OCI-M2 (cell line): ENCODE data around the gene TMEFF1.
"Not testable (repeated sequence)": the region's sequence is repeated elsewhere in the genome, so short reads cannot be mapped to it uniquely, and the experiment has no call there.

Experiments used
- DNase-seq: peaks from one replicate; lab custom pipeline; 2025; ENCODE audit not compliant: unreplicated experiment; lab: John Stamatoyannopoulos, UW

Gene TMEFF1

GRCh38 chr9:100489836-100490235 lies 16.9 kb downstream of the TMEFF1 start:
- no peak for DNase-seq

DNA sequence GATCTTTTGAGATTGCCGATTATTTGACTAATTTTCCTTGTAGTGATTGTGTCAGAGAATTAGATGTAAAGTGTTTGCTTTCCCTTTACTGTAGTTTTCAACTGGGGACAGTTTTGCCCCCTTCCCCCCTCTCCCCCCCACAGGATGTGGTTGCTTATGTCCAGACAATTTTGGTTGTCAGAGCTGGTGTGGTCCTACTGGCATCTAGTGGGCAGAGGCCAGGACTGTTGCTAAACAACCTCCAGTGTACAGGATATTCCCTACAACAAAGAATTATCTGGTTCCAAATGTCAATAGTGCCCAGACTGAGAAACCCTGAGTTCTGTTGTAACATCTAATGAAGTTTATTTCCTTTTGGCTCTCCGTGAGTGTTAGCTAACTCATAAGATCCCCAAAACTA lies 20.0 kb downstream of the TMEFF1 start:
- DNase-seq: no peak

GRCh38 chr9:100498592-100498991 lies 25.6 kb downstream of the TMEFF1 start:
- DNase-seq: no peak

GRCh38 chr9:100499460-100499859 lies 26.5 kb downstream of the TMEFF1 start:
- no peak for DNase-seq

DNA sequence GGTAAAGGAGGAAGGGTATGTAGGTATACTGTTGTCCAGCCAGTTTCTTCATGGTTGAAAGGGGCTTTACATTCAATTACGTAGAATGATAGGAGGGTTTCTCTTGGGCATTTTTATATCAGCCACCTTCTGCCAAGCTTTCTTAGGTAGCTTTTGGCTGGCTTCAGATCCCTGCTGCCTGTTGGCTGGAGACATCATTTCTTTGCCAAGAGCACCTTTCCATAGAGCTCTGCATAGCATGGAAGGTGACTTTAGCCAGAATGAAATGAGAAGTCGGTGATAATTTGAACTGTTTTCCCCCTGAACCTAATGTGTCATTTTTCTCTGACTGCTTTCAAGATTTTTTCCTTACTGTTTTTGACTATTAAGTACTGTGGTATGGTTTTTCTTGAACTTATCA lies 26.9 kb downstream of the TMEFF1 start:
- DNase-seq: no peak

- no peak for DNase-seq
Observed at GRCh38 chr9:100505564-100506159, 32.7 kb downstream of the TMEFF1 start.

DNA sequence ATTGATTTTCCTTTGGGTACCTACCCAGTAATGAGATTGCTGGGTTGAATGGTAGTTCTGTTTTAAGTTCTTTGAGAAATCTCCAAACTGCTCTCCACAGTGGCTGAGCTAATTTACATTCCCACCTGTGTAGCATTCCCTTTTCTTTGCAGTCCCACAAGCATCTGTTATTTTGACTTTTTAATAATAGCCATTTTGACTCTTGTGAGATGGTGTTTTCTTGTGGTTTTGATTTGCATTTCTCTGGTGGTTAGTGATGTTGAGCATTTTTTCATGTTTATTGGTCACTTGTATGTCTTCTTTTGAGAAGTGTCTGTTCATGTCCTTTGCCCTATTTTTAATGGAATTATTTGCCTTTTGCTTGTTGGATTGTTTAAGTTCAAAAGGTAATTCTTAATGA lies 34.4 kb downstream of the TMEFF1 start:
- not testable (repeated sequence) for DNase-seq

- DNase-seq: no peak
Observed at GRCh38 chr9:100511205-100511604, 38.3 kb downstream of the TMEFF1 start.

DNA sequence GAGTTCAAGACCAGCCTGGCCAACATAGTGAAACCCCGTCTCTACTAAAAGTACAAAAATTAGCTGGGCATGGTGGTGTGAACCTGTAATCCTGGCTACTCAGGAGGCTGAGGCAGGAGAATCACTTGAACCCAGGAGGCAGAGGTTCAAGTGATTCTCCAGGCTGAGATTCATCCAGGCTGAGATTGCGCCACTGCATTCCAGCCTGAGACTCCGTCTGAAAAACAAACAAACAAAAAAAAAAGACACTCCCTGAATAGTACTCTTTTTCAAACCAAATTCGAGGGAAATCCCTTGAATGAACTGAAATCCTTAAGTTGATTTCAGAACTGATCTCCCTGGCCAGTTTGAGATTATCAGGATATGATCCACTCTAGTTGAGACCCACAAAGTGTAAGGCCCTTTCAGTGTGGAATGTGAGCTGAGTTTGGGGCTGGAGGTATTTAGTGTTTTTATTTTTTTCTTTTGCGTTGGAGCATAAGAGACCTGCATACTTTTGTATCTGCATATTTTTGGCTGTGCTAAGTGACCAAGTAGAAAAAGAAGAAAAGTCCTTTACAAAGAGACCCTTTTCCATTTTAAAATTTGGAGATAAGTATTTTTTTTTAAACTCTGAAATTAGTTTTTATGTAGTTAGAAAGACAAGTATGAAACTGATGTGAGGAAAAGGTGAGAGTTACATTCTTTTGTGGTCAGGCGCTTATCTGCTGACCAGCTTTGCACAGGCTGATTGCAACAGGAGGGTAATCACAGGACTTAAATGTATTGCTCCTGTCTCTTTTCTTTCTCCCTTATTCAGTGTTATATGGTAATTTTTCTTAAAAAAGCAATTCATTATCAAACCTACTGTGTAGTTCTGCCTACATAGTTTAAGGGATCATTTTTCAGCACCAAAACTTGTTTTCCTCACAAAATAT lies 42.9 kb downstream of the TMEFF1 start:
- DNase-seq: no peak

DNA sequence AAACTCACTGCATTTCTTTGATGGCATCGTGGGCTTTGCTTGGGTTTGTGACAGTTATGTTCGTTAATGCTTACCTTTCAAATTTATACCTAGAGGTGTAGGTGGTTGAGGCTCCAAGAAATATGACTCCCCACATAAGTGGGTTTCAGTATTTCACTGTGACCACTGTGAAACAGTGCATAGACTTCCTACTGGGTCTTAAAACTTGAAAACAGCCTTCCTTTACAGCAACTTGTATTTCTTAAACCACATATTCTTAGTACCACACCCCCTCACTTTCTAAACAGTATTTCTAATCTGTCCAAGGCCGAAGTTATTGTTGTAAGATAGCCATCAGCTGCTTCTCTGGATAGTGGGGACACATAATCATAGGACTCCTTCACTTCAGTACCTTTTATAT lies 48.3 kb downstream of the TMEFF1 start:
- DNase-seq: no peak

- no peak for DNase-seq
Observed at GRCh38 chr9:100525563-100525962, 52.6 kb downstream of the TMEFF1 start.

GRCh38 chr9:100527180-100527794 lies 54.3 kb downstream of the TMEFF1 start:
- DNase-seq: not testable (repeated sequence)

DNA sequence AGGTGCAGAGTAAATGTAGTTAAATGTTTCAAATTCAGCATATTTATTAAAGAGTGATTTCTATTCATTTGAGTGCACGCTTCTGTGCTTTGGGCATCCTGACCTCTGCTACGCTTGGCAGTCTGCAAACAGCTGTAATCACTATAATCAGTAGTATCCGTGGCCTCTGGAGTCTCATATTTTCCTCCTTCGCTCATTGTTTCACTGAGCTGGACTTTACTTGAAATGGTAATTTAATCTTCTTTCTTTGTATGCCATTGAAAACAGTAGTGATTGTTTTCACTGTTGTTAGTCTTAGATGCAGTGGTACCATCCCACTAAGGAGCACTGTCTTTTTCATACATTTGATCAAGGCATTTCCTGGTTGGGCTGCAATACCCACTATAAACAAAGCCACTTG lies 61.5 kb downstream of the TMEFF1 start:
- no peak for DNase-seq

GRCh38 chr9:100540327-100540726 lies 67.4 kb downstream of the TMEFF1 start:
- DNase-seq: no peak

DNA sequence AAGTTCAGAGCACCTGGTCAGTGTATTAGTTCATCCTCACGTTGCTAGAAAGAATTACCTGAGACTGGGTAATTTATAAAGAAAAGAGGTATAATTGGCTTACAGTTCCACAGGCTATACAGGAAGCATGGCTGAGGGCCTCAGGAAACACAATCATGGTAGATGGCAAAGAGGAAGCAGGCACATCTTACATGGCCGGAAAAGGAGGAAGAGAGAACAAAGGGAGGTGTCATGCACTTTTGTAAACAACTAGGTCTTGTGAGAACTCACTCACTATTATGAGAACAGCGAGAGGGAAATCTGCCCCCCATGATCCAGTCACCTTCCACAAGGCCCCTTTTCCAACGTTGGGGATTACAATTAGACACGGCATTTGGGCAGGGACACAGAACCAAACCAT lies 76.1 kb downstream of the TMEFF1 start:
- no peak for DNase-seq

DNA sequence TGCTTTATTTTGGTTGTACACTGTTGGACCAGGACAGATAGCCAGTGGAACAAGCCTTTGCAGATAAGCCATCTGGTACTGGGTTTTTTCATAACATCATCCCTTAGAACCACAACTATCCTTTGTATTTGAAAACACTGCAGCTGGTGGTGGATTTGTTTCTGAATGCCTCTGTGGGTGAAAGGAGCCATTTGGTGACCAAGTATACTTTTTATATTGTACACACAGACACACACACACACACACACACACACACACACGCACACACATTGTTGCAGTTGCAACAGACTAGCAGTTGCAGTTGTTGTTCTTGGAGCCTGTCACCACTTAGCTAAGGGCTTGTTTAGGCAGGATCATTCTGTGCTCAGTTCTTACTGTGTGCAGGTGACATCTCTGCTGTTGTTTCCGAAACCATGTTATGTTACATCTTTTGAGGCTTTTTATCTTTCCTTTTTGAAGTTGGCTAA lies 82.0 kb downstream of the TMEFF1 start:
- no peak for DNase-seq

DNA sequence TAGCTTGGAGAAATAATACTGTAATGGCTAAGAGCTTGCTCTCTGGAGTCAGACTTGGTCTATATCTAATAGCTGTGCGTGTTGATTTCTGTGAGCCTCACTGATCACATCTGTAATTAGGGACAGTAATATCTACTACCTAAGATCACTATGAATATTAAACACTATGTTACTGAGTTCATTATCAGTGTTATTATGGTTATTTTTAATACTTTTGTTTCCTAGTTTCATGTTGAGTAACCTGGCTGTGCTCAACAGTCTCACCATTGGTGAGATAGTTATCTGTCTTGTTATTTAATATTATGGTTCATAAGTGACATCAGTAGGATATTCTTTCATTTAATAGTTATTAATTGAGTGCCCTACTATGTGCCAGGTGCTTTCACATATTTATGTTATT lies 82.5 kb downstream of the TMEFF1 start:
- DNase-seq: no peak

DNA sequence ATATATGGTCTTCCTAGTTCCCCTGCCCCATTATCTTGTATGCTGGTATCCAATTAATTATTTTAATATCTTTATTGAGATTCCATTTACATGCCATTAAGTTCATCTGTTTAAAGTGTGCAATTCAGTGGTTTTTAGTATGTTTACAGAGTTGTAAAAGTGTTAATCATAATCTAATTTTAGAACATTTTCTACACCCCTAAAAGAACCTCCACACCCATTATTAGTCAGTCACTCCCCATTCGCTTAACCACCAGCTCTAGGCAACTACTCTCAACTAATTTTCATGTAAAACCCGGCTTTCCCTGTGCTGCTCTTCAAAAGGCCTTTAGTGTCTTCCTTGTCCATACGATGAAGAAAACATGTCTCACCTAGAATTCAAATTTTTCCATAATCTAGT lies 84.1 kb downstream of the TMEFF1 start:
- no peak for DNase-seq

DNA sequence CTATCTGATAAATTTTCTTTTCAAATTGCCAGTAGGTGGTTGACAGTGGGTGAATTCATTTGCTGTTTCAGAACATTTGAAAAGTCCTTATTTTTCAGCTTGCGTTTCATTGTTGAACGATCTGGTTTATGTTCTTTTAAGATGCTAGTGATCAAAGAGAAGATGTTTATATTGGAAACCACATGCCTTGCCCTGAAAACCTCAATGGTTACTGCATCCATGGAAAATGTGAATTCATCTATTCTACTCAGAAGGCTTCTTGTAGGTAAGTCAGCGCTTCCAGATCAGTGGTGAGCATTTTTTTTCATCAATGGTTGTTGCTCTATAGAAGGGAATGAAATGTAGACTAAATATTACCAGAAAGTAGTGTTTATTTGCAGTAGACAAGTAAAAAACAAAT lies 88.3 kb downstream of the TMEFF1 start:
- DNase-seq: no peak

DNA sequence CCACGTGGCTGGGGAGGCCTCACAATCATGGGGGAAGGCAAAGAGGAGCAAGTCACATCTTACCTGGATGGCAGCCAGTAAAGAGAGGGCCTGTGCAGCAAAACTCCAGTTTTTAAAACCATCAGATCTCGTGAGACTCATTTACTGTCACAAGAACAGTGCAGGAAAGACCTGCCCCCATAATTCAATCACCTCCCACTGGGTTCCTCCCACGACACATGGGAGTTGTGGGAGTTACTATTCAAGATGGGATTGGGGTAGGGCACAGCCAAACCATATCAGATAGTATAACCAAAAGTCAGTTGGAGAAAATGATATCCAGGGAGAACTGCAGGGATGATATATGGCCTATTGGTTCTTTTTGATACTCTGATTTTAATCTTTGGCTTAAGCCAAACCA lies 94.9 kb downstream of the TMEFF1 start:
- DNase-seq: no peak

DNA sequence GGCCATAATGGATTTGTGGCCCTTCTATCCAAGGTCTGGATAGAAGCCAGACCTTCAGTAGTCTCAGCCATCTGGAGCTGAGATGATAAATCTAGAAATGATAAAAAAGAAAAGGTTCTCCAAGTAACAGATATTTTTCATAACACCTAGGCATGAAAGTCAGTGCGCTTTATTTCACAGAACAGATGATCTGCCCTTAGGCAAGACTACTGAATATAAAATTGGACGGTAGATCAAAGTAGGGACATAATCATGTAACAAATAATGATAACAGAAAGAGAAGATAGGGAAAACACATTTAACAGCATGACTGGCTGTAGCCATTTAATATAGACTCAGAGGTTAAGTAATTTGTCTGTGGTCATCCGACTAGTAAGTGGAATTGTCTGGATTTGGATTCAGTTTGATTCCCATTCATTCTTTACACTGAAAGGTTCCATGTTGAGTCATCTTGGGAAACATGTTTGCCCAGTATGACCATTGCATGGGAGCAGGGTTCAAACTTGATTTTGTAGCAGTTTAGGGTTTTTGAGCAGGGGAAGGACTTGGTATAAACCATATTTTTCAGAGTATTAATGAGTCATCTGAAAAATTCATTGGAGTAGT lies 100.8 kb downstream of the TMEFF1 start:
- DNase-seq: no peak

DNA sequence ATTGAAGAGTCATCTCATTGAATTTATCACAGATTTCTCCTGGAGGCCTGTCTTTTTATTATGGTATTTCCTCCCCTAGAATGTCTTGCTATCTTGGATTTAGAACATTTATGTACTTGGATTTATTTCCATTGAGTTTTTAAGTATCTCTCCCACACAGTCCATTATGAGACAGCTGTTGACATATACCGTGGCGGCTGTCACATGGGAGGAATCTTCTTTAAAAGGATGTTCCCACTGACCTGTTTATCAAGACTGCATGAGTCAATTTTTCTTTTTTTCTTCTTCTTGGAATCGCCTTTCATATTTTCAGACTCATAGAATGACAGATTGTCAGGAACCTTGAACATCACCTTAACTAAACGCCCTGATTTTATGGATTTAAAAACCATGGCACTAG lies 102.1 kb downstream of the TMEFF1 start:
- no peak for DNase-seq
